WERI-Rb-1 (cell line): ENCODE results near the gene TBC1D3E.
"Not testable (repeated sequence)": the region's sequence is repeated elsewhere in the genome, so short reads cannot be mapped to it uniquely, and the experiment has no call there.

Source experiments
- DNase-seq: peaks from one replicate; pipeline ENCODE4 v3.0.0-alpha.2; 2020
- H3K27ac ChIP-seq: fragments of 250-450 bp; sonication (Bioruptor Pico); 2 replicates; pipeline ENCODE4 v1.5.1; 2020; ENCODE audit warnings: mild to moderate bottlenecking, moderate library complexity
- H3K27me3 ChIP-seq: fragments of 250-450 bp; sonication (Bioruptor Pico); 2 replicates; pipeline ENCODE4 v1.5.1; 2021; ENCODE audit warnings: mild to moderate bottlenecking, low read depth, moderate library complexity; ENCODE audit not compliant: insufficient read depth, severe bottlenecking
- H3K36me3 ChIP-seq: fragments of 250-450 bp; sonication (Bioruptor Pico); 2 replicates; pipeline ENCODE4 v1.5.1; 2020; ENCODE audit warnings: mild to moderate bottlenecking, moderate library complexity
- H3K4me3 ChIP-seq: 2 replicates; pipeline ENCODE4 v1.5.1; 2011; ENCODE audit warnings: low read depth, mild to moderate bottlenecking, control low read depth, low read length
- H3K9me3 ChIP-seq: fragments of 250-450 bp; sonication (Bioruptor Pico); 2 replicates; pipeline ENCODE4 v1.5.1; 2021; ENCODE audit warnings: mild to moderate bottlenecking, moderate library complexity; ENCODE audit not compliant: severe bottlenecking

Gene TBC1D3E

DNA sequence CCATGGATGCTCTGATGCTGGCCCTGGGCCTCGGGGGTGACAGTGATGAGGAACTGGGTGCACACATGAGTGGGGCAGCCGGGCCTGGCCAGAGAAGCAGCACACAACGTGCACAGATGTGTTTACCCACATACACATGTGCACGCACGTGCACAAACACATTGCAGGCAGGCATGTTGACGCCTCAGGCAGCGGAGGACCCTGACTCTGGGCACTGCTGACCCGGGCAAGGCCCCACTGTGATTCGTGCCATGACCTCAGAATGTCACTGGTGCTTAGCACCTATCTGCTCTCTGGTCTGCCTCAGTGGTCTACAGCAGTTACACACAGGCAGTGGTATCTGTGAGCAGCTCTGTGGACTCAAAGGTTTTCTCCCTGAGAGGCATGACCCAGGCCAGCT lies at the start of gene TBC1D3E:
Gene TBC1D3E, plus strand, starts transcription at position 301 of the 400 bp plus-strand sequence. CDS start 1,545 bp downstream, outside the sequence.
- H3K36me3 ChIP-seq, DNase-seq, H3K27ac ChIP-seq: not testable (repeated sequence)

DNA sequence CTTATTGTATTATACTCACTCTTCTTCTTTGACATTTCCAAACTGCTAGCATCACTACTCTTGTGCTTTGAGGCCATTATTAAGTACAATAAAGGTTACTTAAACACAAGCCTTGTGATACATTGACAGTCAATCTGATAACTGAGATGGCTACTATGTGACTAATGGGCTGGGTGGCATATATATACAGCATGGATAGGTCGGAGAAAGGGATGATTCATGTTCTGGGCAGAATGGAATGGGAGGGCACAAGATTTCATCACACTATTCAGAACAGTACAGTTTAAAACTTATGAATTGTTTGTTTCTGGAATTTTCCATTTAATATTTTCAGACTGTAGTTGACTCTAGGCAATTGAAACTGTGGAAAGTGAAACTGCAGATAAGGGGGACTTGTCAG lies 40.4 kb upstream of the TBC1D3E start:
- not testable (repeated sequence) for H3K36me3 ChIP-seq, H3K27ac ChIP-seq, H3K9me3 ChIP-seq

More for the DNA sequence above, at the start of gene TBC1D3E:
- not testable (repeated sequence) for H3K4me3 ChIP-seq, H3K27me3 ChIP-seq, H3K9me3 ChIP-seq

DNA sequence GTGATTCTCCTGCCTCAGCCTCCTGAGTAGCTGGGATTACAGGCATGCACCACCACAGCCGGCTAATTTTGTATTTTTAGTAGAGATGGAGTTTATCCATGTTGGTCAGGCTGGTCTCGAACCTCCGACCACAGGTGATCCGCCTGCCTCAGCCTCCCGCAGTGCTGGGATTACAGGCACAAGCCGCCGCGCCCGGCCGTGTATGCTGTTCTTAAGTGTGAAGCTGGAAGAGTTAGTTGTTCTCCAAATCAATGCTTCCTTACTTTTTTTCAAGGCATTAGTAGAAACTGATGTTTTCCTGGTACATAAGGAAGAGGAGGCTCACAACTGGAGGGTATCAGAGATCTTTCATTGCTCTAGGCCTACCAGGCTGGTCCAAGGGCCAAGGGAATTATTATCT lies 39.6 kb upstream of the TBC1D3E start:
- DNase-seq, result peak; percentile 2
- H3K9me3 ChIP-seq, H3K27ac ChIP-seq, H3K36me3 ChIP-seq, H3K4me3 ChIP-seq, H3K27me3 ChIP-seq: not testable (repeated sequence)

More for the DNA sequence above, 40.4 kb upstream of the TBC1D3E start:
- not testable (repeated sequence) for H3K4me3 ChIP-seq, H3K27me3 ChIP-seq, DNase-seq

DNA sequence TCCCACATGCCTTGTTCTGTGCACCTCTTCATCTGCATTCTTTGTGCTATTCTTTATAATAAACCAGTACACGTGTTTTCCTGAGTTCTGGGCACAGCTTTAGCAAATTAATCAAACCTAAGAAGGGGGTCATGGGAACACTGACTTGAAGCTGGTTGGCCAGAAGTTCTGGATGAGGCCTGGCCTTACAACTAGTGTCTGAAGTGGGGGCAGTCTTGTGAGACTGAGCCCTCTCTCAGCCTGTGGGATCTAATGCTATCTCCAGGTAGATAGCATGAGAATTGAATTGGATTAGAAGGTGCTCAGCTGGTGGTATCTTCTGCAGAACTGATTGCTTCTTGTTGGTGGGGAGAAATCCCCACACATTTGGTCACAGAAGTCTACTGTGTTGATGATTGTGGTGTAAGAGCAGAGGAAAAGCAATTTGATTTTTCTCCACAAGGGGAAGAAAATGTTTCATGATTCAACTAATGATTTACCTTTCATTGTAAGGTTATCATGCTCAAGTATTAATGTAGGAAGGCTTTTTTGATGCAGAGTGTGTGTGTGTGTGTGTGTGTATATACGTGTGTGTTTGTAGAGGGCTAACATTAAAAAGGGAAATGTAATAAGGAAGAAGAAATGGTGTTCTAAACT lies 33.6 kb upstream of the TBC1D3E start:
- H3K27me3 ChIP-seq, H3K9me3 ChIP-seq, DNase-seq, H3K36me3 ChIP-seq, H3K4me3 ChIP-seq, H3K27ac ChIP-seq: not testable (repeated sequence)

DNA sequence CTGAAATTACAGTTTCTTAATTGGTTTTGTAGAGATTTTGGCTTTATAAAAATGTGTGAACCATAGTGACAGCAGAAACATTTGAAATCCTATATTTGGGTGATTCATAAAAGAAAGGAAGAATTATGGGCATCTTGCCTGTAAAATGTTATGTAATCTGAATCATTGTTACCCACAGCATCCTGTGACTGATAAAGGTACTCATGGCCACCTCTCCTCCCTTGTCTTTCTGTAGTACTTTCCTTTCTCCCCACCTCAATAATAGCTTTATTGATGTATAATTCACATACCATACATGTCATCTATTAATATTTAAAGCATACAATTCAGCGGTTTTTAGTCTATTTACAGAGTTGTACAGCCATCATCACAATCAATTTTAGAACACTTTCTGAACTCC lies 28.5 kb upstream of the TBC1D3E start:
- not testable (repeated sequence) for H3K36me3 ChIP-seq, H3K4me3 ChIP-seq, H3K27me3 ChIP-seq, DNase-seq, H3K27ac ChIP-seq, H3K9me3 ChIP-seq

DNA sequence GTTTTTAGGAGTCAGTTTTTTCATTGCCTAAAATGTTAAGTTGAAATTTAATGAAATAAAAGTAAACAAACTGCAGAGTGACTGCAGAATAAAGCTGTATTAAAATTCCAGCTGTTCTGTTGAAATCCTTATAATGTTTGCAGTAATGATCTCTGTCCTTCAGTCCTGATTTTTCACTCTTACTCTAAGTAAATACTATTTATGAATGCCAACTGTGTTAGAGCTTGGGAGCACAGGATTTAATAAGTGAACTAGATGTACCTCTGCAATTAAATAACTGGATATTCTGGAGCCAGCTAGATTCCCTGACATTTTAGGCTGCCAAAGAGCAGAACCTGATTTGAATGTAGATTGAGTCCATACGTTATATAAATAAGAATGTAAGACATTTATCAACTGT lies 7.9 kb upstream of the TBC1D3E start:
- H3K36me3 ChIP-seq, H3K27ac ChIP-seq, H3K27me3 ChIP-seq, H3K9me3 ChIP-seq, DNase-seq, H3K4me3 ChIP-seq: not testable (repeated sequence)

DNA sequence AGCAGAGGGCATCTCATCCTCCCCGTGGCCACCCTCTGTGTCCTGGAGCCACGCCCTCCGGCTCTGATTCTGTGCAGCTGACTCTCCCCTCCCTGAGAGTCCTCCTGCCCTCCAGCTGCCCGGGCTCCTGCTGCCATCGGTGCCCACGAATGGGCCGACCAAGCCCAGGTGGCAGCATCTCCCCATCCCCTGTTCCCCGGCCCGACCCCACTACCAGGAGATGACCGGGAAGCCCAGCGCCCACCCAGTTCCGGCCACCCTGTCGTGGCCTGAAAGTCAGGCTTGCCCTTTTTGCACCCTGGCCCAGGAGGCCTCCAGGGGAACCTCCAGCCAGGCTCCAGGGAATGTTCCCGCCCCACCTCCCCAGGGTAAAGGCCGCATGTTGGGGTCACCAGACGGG lies 7.1 kb downstream of the TBC1D3E start:
- not testable (repeated sequence) for DNase-seq, H3K4me3 ChIP-seq, H3K27ac ChIP-seq, H3K36me3 ChIP-seq, H3K9me3 ChIP-seq, H3K27me3 ChIP-seq
